Measurements from ENCODE around the gene ABCA2. TPM values are rescaled to one million over a fixed set of nuclear protein-coding genes. Genes with fewer than 3 reads are reported as not detected.

Gene ABCA2
- total RNA-seq, 4 donors from 2014 or later = 51.1 to 204 (median 96.5) TPM

DNA sequence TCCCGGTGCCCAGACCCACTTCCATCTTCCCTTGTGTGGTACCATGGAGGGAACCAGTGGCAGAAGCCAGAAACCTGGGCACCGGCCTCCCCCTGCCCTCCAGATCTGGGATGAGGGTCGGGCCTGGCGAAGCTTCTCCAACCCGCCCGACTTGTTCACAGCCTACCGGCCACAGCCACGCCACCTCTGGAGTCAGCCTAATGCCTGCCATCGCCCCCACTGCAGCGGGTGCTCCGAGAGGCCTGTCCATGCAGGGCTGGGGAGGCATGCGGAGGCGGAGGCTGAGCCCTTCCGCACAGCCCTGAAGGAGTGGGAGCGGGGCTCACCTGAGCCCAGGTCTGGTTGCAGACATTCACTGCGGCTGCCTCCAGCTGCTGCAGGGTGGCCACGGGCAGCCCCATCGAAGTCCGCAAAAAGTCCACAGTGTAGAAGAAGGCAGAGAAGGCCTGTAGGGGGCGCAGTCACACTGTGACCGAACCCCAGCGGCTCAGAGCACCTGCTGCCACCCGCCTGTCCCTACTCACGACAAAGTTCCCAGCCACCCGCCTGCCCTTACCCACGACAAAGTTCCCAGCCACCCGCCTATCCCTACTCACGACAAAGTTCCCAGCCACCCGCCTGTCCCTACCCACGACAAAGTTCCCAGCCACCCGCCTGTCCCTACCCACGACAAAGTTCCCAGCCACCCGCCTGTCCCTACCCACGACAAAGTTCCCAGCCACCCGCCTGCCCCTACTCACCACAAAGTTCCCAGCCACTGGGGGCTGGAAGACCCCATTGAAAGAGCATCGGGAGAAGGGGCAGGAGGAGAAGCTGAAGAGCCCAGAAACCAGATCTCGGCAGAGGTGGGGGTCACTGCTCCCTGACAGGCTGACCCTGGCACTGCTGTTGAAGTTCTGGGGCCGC lies 21.8 kb upstream of the ABCA2 start:
- DNase-seq = peak; percentile 82
- in situ Hi-C loops (cut with MboI; ENCODE audit: low pct_ligation_motif_present in 1 of 4, low pct_unique_long_range_greater_than_20kb in 1 of 4, low sequenced_read_pairs in 3 of 4) (loop anchor here in 3 of 4 donors (10.0 to 25.0 kb wide), 2 partner anchors 262 to 265 kb away; partner anchors contain the start of genes CCDC183 (in 2 of the 3) and TMEM141 (in 2 of the 3)), intact Hi-C loops (cut with DNase I; ENCODE audit: low total_unique reads) (no loop called here)
- Histone ChIP-seq H3K4me3 (no peak overlapping the region), H3K9me3 (no peaks in the 10 kb centered on the region), H3K27ac (no peak overlapping the region), H3K27me3 (peaks cover 78% of the 10 kb centered on the region), H3K36me3 (no peaks in the 10 kb centered on the region), H3K4me1 (peaks cover 21 to 46% (median 38%) of the 10 kb centered on the region in 4 donors)
- TF ChIP-seq, protein P1, sequence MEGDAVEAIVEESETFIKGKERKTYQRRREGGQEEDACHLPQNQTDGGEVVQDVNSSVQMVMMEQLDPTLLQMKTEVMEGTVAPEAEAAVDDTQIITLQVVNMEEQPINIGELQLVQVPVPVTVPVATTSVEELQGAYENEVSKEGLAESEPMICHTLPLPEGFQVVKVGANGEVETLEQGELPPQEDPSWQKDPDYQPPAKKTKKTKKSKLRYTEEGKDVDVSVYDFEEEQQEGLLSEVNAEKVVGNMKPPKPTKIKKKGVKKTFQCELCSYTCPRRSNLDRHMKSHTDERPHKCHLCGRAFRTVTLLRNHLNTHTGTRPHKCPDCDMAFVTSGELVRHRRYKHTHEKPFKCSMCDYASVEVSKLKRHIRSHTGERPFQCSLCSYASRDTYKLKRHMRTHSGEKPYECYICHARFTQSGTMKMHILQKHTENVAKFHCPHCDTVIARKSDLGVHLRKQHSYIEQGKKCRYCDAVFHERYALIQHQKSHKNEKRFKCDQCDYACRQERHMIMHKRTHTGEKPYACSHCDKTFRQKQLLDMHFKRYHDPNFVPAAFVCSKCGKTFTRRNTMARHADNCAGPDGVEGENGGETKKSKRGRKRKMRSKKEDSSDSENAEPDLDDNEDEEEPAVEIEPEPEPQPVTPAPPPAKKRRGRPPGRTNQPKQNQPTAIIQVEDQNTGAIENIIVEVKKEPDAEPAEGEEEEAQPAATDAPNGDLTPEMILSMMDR (IDR thresholded peaks at IDR 0.05) = peak; percentile 44 to 66 (median 55)
- TF ChIP-seq POLR2A (IDR thresholded peaks at IDR 0.05) = no peak
- 50 to 55% methylated on average over 8 to 38 of the region's 38 CpGs for WGBS, 2 donors (ENCODE audit: low coverage in 1 of 2)

DNA sequence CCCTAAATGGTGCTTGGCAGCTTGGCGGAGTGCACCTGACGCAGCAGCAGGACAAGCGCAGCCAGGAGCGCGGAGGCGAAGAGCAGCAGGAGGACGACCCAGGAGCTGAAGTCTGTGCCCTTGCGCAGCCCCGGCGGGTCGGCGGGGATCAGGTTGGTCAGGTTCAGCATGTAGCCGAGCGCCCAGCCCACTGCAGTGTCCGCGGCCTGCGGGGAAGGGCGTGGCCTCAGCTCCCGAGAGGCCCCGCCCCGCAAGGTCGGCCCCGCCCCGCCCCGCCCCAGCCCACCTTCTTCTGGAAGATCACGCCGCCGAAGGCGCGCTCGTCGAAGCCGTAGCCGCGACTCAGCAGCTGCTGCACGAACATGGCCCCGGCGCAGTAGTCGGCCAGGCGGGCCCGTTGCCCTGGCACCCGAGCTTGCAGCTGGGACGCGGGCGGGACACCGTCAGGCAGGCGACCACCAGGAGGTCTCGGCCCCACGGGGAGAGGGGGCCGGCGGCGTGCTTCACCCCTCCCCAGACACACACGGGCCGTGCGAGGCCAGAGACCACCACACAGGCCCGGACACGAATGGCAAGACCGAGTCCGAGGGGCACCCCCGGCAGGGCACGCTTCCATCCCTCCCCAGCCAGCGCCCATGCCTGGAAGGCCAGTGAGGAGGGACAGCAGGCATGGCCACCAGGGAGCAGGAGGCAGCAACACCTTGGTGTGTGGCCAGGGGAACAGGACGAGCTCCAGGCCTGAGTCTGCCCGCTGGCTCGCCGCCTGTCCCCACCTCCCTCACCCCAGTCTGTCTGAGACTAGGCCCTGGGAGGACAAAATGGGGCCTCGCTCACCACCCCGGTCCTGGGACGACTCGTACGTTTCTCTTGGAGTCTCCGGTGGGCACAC lies 20.9 kb upstream of the ABCA2 start:
- DNase-seq = no peak
- intact Hi-C loops (cut with DNase I; ENCODE audit: low total_unique reads) (no loop called here), in situ Hi-C loops (cut with MboI; ENCODE audit: low pct_ligation_motif_present in 1 of 4, low pct_unique_long_range_greater_than_20kb in 1 of 4, low sequenced_read_pairs in 3 of 4) (loop anchor here in 3 of 4 donors (10.0 to 25.0 kb wide), 2 partner anchors 262 to 264 kb away; partner anchors contain the start of genes CCDC183 (in 2 of the 3) and TMEM141 (in 2 of the 3))
- Histone ChIP-seq H3K36me3 (no peaks in the 10 kb centered on the region), H3K4me1 (peaks cover 24 to 46% (median 39%) of the 10 kb centered on the region in 4 donors), H3K9me3 (no peaks in the 10 kb centered on the region), H3K27ac (no peak overlapping the region), H3K4me3 (no peak overlapping the region), H3K27me3 (peaks cover 82% of the 10 kb centered on the region)
- TF ChIP-seq, protein P1 (IDR thresholded peaks at IDR 0.05) = no peak
- no peak for TF ChIP-seq POLR2AphosphoS5 (IDR thresholded peaks at IDR 0.05)
- TF ChIP-seq EP300 (IDR thresholded peaks at IDR 0.05; ENCODE audit: low read depth) = no peak
- no peak for TF ChIP-seq POLR2A (IDR thresholded peaks at IDR 0.05)
- 53% methylated on average over 69 of the region's 72 CpGs; no CpG with 5 or more reads in 1 of the 2 donors for WGBS, 2 donors (ENCODE audit: low coverage in 1 of 2)

DNA sequence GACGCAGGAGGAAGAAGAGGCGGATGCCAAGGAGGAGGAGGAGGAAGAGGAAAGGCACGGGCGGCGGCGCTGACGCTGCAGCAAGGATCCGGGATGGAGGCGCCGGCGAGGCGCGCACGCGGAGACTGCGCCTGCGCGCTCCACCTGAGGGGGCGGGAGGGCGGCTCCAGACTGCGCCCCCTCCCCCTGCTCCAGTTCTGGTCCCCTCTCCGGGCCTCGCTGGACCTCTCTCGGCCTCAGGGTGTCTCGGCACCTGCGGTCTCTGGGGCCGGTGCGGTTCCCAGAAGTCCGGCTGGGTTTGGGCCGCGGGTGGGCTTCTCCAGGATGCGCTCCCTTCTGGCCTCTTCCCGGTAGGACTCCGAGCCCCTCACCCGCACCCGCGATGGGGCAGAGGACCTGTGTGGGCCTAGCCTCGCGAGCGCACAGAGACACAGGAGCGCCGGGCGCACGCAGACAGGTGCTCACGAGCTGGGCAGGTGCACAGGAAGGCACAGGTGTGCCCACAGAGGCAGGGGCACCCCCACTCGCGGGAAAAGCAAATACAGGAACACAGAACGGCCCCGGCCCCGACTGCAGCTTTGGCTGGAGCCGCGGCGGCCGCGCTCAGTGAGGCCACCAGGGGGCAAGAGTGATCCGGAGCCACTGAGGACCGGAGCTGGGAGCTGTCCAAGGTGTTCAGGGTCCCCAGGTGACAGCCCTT lies 18.2 kb upstream of the ABCA2 start, which contains the start of gene NPDC1:
Gene NPDC1, minus strand, starts transcription at position 90 of the 700 bp plus-strand sequence. CDS start 188 bp downstream, outside the sequence.
- Histone ChIP-seq H3K27ac (peak within 1 kb of the TSS; percentile 56 to 75 (median 64)), H3K4me1 (peaks cover 22 to 38% (median 33%) of the 10 kb centered on the region in 4 donors), H3K27me3 (peaks cover 64% of the 10 kb centered on the region), H3K36me3 (no peaks in the 10 kb centered on the region), H3K9me3 (no peaks in the 10 kb centered on the region), H3K4me3 (peak within 1 kb of the TSS; percentile 16 to 60 (median 50))
- intact Hi-C loops (cut with DNase I; ENCODE audit: low total_unique reads) (loop anchor here (2.0 kb wide), 1 partner anchor 23 kb away; no protein-coding TSS in a partner anchor), in situ Hi-C loops (cut with MboI; ENCODE audit: low pct_ligation_motif_present in 1 of 4, low pct_unique_long_range_greater_than_20kb in 1 of 4, low sequenced_read_pairs in 3 of 4) (loop anchor here in 3 of 4 donors (10.0 to 25.0 kb wide), 2 partner anchors 259 to 261 kb away; partner anchors contain the start of genes CCDC183 (in 2 of the 3) and TMEM141 (in 2 of the 3))
- WGBS, 2 donors (ENCODE audit: low coverage in 1 of 2) = 3% methylated on average over 42 of the region's 57 CpGs; no CpG with 5 or more reads in 1 of the 2 donors
- peak; percentile 86 for DNase-seq
- TF ChIP-seq, protein P1 (IDR thresholded peaks at IDR 0.05) = peak; percentile 85 to 94 (median 92)
- TF ChIP-seq EP300 (IDR thresholded peaks at IDR 0.05; ENCODE audit: low read depth) (no peak), POLR2AphosphoS5 (IDR thresholded peaks at IDR 0.05) (peak in 1 of 3 donors; percentile 25)

All from transverse colon (tissue), 4 donors.